ENCODE results near the gene ST8SIA5.

ST8SIA5 gene

DNA sequence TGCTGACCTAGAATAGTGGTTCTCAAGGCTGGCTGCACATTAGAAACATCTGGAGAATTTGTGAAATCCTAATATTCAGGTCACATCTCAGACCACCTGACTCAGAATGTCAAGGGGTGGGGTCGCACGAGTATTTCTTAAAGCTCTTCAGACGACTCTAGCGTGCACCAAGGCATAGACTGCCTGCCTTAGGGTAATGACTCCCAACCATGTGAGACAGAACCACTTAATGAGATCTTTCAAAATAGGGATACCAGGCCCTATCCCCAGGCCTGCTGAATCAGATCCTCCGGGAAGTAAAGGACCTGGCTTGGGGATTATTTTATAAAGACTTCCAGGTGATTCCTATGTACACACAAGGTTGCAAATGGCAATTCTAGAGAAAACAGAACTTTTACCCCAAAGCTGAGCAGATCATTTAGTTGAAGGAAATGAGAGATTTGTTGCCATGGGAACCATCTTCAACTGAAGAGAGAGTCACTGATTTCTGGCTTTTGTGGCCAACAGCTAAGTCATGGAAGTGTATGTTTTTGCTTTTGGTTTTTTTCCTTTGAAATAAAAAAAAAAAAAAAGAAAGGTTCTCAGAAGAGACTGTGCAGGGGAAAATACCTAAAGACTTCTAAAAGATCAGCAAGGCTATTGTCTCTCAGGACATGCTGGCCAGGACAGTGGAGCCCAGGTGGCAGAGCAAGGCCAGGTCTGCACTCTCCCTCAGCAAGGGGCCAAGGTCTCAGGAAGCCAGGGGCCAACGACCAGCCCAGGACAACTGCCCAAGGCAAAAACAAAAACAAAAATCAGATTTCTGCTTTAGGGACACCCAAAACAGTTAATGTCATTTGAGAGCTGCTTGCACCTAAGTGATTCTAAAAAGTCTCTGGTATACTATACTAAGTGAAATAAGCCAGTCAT lies 84.5 kb downstream of the ST8SIA5 start:
- DNase-seq (ENCODE audit: low spot score): no peak

DNA sequence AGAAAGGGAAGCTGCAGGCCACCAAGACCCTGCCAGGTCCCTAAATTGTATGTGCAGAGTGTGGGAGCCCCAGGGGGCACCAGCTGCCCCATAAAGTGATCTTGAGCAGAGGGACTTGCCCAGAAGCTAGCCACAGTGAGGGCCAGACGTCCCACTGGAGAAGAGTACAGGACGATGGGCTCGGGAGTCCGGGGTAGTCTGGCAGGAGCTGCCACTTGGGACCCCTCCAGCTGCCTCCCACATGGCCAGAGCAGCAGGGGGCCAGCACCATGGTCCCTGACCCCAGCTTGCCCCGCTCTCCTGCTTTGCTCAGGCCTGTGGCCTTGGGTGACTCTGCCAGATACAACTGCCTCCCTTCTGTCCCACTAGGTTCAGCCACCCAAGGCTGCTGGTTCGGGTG lies 88.2 kb downstream of the ST8SIA5 start:
- no peak for DNase-seq (ENCODE audit: low spot score)

DNA sequence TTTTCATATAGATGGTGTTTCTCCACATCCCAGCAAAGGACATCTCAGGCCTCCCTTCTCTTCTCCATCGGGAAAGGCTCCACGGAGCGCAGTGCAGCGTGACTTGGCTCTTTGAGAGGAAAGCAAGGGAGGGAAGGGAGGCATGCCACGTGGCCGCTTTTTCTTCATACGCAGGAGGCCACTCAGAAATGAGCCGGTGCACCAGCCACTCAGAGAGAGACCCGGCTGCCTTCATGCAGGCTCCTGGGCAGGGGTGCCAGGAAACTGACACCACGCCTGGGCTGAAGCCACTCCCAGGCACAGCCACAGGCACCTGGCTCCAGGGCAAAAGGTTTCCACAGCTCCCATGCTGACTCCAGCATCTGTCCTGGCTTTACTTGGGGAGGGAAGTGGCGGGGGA lies 88.7 kb downstream of the ST8SIA5 start:
- no peak for DNase-seq (ENCODE audit: low spot score)

DNA sequence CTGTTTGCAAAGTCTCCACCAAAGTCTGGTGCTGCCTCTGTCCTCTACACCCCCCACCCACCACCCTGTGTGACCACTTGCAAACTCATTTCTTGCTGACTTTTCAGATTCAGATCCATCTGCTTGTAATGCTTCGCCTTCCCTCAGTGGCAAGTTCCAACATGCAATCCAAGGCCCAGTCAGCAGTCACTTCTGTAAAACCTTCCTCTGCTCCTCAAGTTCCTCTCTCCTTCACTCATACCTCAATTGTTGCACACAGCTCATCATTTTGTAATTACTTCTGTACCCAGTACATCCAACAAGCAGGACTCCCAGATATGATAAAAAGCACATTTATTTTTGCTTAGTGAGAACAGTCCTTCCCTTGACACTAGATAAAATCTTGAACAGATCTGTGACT lies 93.3 kb downstream of the ST8SIA5 start:
- no peak for DNase-seq (ENCODE audit: low spot score)

DNA sequence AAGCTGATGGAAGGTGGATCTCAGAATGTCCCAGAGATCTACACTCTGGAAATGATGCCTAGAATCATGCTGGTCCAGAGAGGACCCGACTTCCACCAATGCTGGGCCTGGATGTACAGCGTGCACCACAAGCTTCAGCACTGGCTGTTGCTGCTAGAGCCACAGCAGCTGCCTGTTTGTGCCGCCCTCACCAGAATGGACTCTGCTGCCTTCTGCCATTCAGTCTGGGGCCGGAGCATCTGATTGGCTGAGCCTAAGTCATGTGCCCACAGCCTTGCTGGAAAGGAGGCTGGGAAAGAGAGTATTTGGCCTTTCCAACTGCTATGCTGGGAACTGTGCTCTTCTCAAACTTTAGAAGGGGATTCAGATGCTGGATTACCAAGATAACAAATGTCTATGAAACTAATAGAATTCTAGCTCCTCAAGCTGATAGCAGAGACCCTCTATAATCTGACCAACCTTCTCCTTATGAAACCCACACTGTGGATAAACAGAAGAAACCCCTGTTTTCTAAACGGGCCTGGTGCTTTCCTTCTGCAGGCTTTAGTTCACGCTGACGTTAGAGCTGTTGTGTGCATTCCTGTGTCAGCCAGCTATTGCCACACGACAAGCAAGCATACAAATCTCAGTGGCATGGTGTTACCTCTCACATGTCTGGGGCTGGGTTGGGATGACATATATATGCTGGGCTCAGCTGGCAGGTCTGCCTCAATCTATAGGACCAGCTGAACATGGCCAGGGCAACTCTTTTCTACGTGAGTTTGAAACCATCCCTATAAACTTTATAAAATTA lies 95.7 kb downstream of the ST8SIA5 start:
- peak; percentile 10 for DNase-seq (ENCODE audit: low spot score)

DNA sequence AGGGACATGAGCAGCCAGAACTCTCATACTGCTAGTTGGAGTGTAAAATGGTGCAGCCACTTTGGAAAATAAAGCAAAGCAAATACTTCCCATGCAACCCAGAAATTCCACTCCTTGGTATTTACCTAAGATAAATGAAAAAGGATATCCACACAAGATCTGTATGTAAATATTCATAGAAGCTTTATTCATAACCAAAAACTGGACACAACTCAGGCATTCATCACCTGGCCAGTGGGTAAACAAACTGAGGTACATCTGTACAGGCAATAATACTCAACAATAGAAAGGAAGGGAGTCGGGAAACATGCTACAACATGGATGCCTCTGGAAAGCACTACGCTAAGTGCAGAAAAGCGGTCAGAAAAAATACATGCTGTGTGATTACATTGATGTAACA lies 97.4 kb downstream of the ST8SIA5 start:
- no peak for DNase-seq (ENCODE audit: low spot score)

DNA sequence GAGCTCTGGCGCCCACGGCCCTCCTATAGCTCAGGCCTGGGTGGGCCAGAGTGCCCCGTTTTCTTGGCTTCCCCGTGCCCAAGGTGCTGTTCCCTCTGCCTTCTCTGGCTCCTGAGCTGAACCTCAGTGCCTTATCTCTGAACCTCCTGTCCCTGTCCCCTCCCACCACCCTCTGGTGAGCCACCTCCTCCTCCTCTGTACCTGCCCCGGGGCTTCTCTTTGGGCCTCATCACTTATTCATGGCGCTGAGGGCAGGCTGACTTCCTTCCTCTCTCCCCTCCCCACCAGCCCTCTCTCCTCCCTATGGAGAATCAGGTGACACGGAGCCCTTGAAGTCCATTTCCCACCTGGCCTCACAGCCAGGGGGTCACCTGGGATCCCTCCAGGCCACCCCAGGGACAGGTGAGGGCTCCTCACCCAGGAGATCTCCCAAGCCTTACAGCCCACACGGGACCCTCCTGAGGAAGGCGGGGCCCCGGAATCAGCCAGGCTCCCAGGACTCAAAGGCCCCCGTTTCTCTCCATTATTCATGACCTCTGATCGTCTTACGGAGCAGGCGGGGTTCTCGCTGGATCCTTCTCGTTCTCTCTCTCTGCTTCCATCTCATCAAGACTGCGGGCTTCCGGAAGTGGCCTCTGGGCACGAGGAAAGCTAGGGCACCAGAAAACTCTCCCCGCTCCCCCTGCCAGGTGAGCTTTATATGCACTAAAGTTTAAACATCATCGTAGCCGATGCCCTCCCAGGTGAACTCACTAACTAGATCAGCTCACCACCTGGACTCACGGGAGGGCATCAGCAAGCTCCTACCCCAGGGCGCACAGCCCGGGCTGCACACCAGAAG lies 99.5 kb downstream of the ST8SIA5 start, which contains the start of gene LOXHD1:
TSS of gene LOXHD1 (minus strand) at position 106 of the 841 bp plus-strand sequence. CDS start 187 bp downstream, outside the sequence.
- no peak for DNase-seq (ENCODE audit: low spot score)

DNA sequence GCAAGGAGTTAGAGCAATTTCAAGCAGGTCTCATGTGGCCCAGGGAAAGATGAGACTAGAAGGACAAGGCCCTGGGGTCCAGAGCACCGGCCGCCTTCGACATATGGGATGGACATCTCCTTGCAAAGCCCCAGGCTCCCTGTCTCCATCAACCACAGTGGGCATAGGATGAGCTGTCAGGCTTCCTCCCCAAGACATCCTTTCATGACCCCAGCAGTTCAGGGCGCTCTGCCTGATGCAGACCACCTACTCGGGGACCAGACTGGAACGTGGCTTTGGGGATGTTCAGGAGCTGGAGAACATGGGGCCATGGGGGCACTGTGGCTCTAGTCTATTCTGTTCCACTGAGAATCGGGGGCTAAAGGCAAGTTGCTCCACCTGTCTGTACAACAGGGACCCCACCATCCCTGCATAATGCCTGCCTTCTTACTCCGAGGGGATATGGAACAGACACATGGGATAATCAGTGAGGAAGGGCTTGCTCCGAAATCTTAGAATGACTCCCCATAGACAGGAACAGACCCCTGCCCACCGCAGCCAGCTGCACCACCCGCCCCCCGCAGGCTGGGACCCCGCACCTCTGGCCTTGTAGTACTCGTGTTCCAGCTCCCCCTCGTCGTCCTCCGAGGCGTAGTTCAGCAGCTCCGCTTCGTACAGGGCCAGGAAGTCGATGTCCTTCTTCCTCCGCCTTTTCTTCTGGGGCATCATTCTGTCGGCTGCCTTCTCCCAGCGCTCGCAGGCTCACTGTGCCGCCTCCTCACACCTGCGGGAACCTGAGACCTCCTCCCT lies 100.3 kb downstream of the ST8SIA5 start:
- no peak for DNase-seq (ENCODE audit: low spot score)

DNA sequence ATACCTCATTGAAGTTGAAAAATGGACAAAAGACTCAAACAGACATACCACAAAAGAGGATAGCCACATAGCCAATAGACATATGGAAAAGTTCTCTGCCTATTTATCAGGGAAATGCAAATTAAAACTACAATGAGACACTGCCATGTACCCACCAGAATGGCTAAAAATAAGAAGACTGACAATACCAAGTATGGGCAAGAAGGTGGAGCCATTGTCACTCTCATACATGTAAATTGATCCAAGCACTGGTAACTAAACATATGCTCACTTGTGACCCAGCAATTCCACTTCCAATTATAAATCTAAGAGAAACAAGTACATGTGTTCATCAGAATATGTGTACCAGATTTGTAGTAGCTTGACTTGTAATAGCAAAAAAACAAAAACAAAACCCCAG lies 104.5 kb downstream of the ST8SIA5 start:
- DNase-seq (ENCODE audit: low spot score): no peak

DNA sequence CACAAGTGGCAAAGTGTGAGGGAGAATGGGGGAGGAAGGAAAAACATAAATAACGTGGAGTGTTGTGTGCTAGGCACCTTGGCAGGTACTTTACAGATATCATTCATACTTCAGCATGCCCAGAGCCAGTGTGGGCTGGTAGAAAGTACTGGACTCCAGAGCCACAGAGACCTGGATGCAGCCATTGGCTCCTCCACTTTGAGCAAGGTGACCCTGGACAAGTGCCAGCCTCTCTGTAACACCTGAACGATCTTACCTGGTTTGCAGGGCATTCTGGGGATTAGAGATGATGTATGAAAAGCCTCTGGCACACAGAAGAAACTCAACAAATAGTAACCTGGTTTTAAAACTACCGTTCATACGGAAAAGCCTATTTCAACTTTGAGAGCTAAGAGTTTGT lies 106.2 kb downstream of the ST8SIA5 start:
- no peak for DNase-seq (ENCODE audit: low spot score)

DNA sequence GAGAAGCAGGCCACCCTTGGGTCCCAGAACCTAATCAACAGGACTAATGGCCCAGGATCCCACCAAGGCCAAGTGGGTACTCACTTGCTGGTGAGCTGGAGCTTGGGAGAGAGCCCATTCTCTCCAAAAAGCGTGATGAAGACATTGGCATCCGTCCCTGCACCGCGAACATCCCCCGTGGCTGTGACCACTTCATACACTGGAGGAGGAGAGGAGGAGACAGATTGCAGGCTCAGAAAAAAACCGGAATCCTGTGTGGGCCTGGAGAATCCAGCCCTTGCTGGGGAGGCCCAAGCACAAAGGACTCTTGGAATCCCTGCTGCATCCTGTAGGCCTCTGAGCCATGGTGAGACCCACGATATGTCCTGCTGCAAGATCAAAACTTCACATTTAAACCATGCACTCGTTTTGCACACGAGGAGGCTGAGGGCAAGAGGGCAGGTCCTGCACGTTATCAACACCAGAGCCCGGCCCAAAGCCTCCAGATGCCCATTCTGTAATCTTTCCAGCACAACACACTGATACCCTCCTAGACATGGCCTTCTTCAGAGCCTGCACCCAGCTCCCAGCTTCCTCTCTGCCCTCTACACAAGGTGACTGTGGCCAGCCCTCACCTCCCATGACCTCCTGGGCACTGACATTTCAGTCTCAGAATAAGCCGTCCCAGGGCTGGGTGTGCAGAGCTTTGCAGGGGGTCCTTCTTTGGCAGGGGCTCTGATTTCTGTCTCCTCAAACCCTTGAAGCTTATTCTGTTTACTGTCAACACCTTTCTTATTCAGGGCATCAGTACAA lies 107.6 kb downstream of the ST8SIA5 start:
- DNase-seq (ENCODE audit: low spot score): no peak

DNA sequence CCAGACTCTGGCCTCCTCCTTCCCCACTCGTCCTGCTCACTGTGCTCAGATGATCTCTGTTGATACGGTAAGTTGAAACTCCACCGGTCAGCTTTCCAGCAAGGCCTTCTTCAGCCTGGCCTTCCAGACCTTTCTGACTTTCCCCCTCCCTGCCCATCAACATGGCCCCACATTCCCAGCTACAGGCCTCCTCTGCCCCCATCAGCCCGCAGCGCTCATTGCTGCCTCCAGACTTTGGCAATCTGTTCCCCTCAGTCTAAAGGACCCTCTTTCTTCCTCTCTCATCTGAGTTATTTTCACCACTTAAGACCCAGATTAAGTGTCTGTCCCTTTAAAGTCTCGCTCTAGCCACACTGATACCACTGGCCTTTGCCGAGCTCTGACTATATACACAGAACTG lies 110.4 kb downstream of the ST8SIA5 start:
- DNase-seq (ENCODE audit: low spot score): no peak

DNA sequence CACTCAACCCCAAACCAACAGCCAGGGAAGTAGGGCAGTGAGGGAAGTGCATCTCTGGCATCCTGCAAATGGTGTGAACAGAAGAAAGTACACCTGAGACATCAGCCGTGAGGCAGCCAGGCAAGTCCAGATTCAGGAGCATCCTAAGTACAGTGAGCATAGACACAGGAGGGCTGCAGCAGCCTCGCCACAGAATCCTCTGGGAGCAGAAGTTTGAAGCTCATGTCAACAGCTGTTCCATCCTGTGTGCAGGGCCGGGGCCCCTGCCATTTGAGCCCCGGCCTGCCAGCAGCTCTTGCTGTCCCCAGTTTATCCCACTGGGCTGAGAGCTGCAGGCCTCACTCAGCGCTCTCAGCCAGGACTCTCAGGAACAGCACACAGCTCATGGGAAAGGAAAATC lies 114.3 kb downstream of the ST8SIA5 start:
- DNase-seq (ENCODE audit: low spot score): no peak

DNA sequence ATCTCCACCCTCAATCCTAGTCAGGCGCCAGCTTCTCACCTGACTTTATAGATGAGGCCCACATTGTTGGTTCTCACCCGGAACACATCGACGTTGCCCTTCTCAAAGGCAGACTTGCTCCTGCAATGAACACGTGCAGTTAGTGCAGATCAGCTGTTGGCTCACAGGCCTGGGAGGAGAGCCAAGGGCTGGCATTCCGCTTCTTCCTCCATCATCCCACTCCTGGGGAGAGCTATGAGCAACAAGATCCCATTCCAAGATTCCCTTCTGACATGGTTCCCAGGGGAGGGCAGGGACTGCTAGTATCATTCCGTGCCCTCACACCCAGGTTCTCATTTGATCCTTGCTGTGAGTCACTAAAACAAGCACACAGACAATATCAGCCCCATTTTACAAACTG lies 114.9 kb downstream of the ST8SIA5 start:
- DNase-seq (ENCODE audit: low spot score): no peak

DNA sequence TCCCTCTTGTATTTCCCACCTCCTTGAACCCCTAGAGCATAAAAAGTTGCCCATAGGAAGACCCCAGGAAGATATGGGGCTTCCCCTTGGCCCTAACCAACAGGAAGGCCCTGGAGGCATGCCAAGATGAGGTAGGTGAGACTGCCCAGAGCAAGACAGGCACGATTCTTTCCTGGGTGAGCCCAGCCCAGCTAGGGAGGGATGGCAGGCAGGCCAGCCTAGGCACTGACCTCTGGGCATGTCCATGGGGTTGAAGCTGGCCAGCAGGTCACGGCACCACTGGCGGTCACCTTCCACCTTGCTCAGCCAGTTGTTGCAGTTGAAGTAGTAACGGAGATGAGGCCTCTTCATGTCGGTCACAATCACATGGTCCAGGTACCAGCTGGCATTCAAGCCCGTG lies 117.5 kb downstream of the ST8SIA5 start:
- DNase-seq (ENCODE audit: low spot score): no peak

DNA sequence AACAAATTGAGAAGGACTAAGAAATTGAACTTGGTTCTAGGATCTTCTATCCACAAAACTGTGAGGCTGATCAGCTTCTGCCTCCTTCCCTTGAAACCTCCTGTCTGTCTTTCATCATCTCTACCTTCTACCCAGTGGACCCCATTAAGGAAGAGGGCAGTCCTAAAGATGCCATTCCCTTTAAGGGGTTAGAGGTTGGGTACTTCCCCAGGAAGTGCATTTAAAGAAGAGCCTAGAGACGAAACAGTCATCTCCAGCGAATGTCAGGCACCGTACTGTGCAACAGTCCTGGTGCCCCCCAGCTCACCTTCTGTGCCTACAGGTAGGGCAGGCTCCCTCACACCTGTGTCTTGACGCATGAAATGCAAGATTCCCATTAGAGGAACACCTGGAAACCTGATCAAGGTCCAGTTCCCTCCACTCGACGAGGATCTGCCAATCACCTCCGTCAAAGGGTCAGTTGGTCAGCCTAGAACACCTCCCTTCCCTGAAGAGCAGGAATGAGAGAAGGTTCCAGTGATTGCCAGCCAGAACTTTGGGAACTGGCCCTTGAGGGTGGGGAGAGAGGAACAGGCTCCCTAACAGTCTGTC lies 120.7 kb downstream of the ST8SIA5 start:
- DNase-seq (ENCODE audit: low spot score): no peak

DNA sequence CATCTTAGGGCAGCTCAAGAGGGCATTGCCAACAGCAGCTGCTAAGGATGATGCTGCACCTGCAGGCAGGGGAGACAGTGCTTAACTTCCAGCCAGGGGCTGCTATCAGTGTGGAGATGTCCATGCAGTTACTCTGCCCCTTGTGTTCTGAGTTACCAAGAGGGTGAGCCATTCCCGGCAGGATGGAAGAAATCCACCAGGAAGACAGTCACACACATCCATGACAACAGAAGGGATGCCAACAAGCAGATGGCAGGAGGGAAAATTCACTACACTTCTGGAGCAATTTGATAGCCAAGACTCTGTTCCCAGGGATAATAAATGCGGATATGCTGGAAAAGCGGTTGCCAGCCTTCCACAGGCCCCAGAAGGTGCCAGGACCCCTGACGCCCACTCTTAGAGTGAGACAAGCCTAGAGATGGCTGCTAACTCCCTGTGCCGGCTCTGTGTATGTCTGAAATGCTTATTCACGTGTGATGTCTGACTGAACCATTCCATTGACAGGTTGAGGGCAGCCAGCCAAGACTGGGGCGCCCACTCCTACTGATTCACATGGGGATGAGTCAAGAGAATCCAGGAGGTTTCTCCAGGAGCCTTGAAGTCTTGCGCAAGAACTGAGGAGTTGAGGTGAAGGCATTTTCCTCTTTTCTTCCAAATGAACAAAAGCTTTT lies 124.3 kb downstream of the ST8SIA5 start:
- peak; percentile 91 for DNase-seq (ENCODE audit: low spot score)

DNA sequence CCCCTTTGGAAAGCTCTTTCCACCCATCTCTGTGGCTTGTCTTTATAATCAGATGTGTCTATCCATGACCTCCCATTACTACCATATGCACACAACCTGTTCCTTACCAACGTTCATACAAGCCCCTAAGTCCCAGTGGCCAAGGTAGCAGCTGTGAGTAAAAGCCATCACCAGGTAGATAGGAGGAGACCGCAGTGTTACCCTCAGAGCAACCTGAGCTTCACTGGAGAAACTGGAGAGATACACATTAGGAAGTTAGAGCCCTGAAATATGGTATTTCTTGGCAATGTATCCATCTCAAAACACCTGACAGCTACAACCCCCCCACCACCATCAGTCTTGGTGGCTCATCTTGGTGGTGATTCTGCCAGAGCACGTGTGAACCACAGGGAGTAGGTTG lies 125.9 kb downstream of the ST8SIA5 start:
- DNase-seq (ENCODE audit: low spot score): no peak

DNA sequence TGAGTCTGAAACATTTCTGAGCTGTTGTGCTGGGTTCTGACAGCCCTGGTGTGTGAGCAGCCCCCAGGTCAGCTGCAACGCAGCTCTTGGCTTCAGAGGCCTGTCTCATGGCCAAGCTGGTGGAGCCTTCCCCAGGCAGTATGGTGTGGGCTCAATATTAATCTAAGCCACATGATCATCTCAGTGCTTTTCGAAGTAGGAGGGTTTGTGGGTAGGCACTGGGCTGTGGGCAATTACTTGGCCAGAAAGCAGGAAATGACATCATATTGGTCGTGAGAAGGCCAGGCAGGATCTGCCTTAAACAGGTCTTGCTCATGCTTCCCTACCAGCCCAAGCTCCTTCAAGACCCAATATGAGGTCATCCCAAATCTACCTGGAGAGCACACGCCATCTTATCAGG lies 126.7 kb downstream of the ST8SIA5 start:
- peak; percentile 63 for DNase-seq (ENCODE audit: low spot score)

DNA sequence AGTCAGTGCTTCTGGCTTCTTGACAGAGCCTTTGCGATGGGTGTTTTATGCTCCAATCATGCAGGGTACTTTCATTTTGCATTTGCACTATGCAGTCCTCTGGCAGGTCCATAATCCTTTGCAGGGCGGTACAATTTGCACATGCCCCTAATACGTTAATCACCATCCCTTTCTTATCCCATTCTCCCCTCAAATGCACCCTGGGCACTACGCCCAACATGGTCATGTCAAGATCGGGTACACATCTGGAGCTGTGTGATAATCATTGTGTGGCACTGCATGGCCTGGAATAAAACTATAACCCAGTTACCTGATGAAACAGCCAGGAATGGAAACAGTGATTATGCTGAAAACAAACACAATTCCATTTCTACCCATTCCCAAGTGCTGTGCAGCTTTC lies 127.5 kb downstream of the ST8SIA5 start:
- no peak for DNase-seq (ENCODE audit: low spot score)

Data from kidney tubule cell (primary cell).